NCI-H1092 (cell line): ENCODE data around the gene SEC63.
"Not testable (repeated sequence)": the region's sequence is repeated elsewhere in the genome, so short reads cannot be mapped to it uniquely, and the experiment has no call there.

Experiments used
- DNase-seq: peaks from one replicate; lab custom pipeline; 2025; lab: John Stamatoyannopoulos, UW

SEC63 gene

DNA sequence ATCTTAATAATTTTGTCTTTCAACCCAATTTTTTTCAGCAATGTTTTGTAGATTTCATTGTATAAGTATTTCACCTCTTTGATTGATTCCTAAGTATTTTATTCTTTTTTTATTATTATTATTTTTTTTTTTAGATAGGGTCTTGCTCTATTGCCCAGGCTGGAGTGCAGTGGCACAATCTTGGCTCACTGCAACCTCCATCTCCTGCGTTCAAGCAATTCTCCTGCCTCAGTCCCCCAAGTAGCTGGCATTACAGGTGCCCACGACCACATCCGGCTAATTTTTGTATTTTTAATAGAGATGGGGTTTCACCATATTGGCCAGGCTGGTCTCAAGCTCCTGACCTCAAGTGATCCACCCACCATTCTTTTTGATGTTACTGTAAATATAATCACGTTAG lies 97.0 kb downstream of the SEC63 start:
- DNase-seq, result not testable (repeated sequence)

DNA sequence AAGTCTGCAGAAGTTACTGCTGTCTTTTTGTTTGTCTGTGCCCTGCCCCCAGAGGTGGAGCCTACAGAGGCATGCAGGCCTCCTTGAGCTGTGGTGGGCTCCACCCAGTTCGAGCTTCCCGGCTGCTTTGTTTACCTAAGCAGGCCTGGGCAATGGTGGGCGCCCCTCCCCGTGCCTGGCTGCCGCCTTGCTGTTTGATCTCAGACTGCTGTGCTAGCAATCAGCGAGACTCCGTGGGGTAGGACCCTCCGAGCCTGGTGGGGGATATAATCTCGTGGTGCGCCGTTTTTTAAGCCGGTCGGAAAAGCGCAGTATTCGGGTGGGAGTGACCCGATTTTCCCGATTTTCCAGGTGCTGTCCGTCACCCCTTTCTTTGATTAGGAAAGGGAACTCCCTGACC lies 97.9 kb downstream of the SEC63 start:
- not testable (repeated sequence) for DNase-seq

- DNase-seq, result no peak
Measured at GRCh38 chr6:107853230-107853629, 104.8 kb downstream of the SEC63 start.

GRCh38 chr6:107849325-107849724 lies 108.7 kb downstream of the SEC63 start:
- DNase-seq, result no peak

- peak; percentile 51 for DNase-seq
Measured at GRCh38 chr6:107847844-107848802, 109.9 kb downstream of the SEC63 start.

DNA sequence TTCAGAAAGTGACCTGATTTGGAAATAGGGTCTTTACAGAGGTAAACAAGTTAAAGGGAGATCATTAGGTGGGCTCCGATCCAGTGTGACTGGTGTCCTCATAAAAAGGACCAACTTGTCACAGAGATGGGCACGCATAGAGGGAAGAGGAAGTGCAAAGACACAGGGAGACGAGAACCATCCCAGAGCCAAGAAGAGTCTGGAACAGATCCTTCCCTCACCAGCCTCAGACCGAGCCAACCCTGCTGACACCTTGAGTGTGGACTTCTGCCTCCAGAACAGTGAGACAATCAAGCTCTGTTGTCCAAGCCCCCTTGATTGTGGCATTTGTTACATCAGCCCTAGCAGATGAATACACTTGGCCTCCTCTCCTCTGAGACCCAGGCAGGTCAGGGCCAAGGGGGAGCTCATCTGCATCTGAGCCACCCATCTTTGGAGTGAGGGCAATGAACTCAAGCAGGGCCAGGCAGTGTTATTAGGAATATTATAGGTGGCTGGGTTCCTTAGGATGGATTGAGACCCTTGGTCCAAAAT lies 111.7 kb downstream of the SEC63 start:
- no peak for DNase-seq

- DNase-seq, result no peak
Measured at GRCh38 chr6:107845777-107846176, 112.2 kb downstream of the SEC63 start.

GRCh38 chr6:107843400-107843799 lies 114.6 kb downstream of the SEC63 start:
- DNase-seq, result no peak

DNA sequence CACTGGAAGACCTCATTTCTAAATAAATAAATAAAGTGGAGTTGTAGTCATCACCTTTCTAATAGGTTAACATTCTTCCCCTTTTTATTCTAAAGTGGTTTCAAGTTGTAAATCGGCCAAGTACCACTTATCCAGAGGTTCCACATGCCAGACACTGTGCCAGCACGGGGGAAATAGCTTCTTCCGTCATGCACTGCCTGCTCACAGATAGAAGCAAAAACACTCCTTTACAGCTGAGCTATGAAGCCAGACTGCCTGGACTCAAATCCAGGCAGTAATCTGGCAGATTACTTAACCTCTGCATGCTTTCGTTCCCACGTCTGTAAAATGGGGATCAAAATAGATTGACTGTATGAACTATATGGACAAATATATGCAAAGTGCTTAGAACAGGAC lies 116.7 kb downstream of the SEC63 start:
- DNase-seq, result no peak

- no peak for DNase-seq
Measured at GRCh38 chr6:107840636-107841274, 117.3 kb downstream of the SEC63 start.

- no peak for DNase-seq
Measured at GRCh38 chr6:107833136-107833535, 124.9 kb downstream of the SEC63 start.

DNA sequence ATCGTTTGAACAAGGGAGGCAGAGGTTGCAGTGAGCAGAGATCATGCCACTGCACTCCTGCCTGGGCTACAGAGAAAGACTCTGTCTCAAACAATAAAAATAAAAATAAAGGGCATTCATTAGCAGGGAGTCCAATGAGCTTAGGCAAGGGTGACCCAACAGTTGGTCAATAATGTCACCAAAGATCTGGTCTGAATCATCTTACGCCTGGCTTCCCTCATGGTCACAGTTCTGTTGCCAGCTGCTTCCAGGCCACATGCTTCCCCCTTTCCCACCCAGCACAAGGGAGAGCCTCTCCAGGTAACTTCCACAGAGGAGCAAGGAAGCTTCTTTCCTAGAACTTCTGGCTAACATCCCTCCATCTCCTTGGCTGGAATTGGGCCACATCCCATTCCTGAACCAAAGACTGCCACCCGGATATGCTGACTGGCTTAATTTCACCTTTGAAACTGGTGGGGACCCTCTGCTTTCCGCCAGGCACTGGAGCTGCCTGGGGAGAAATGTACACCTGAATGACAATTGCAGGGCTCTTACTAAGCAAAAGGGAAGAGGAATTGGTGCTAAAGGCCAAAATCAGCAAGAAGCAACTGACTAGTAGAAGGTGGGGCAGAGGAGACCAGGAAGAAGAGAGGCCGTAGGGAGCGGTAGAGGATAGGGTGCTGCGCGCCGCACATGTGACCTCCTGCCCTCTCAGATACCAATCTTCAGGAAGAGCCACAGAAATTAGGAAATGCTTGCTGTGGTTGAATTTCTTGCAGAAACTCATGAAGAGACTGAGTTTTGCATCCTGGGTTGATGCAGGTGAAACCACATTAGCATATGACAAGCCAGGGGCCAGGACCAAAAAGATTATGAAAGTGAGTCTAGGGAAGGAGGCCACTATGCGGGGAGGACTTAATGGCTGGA lies 125.6 kb downstream of the SEC63 start:
- no peak for DNase-seq

DNA sequence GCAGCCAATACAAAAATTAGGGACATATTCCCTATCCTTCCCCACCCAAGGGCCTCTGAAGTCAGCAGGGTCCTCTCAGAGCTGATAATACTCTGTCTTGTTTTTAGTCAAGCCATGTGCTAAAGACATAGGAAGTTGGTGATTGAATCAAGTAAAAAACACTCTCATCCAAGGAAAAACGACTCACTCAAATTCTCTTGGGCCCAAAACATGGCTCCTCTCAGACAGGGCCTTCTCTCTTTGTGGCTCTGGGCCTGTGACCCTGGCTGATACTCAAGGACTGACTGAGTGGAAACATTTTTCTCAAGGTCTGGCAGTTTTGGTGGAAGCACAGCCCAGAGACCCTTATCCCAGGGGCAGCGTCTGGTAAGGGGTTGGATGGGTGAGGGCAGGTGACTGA lies 127.9 kb downstream of the SEC63 start:
- no peak for DNase-seq

DNA sequence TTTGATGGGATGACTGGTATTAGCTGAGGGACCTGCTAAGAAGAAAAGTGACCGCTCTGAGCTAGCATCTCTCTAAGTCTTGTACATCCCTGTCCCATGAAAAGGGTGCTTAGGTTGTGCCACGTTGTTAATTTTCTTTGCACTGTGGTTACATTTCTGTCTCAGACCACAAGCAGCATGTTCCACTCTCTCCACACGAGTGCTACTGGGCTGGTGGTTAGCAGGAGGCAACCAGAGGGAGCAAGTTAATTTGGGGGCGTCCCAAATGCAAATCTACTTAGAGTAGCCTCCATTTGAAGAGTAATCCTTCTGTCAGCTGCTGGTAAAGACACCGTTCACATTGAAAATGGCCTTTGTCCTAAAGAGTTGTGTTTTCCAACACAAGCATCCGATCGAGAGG lies 130.5 kb downstream of the SEC63 start:
- no peak for DNase-seq

DNA sequence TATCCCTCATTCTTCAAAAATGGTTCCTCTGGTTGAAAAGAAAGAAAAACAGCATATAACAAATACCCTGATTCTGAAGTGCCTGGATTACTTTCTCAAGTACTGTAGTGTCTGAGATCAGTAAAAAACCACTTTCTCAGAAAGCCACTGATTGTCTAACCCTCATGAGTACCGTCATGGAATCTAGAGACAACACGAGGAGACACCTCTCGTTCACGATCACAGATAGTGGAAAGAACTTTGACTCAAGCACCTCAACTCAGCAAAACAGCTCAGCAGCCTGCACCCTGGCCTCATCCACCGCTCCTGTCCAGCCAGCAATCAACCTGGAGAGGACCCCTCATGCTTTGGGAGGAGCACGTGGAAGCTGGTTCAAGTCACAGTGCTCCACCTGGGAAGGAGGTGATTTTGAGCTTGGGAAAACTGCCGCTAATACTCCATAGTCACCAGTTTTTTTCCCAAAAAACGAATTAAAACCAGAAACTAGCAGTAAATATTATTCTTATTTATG lies 134.9 kb downstream of the SEC63 start:
- DNase-seq, result no peak

- DNase-seq, result no peak
Measured at GRCh38 chr6:107822176-107823046, 135.6 kb downstream of the SEC63 start.

DNA sequence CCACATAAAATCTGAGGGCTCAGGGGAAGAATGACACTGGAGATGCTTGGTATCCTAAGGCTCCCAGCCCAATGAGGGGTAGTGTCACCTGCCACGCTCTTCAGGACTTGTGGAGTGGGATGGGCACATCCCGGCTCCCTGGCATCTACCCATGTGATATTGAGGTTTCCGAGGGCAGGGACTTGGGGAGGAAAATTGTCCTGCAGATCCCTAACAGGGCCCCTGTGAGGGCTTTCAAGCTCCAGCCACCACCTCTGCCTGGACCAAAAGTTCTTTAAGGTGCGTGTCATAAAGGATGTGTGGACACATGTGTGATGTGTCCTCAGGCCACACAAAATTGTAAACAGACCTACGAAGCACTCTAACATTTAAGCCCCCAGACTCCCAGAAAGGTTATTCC lies 136.4 kb downstream of the SEC63 start:
- no peak for DNase-seq

- peak; percentile 21 for DNase-seq
Measured at GRCh38 chr6:107820338-107821261, 137.4 kb downstream of the SEC63 start.

DNA sequence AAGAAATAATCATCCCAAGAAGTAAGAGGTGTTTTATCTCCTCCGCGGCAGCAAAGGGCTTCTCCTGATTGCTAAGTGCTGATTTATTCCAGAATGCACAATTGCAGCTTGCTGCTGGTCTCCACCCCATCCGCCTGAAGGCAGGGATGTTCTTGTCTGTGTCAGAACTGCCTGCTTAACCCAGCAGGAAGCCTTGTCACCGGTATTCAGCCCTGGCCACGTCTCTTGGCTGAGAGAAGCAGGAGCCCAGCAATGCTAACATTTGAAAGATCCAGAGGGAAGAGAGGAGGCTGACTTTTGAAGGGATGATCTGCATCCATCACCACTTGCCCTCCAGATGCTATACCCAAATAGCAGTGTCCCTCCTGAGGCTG lies 138.1 kb downstream of the SEC63 start:
- DNase-seq, result no peak

DNA sequence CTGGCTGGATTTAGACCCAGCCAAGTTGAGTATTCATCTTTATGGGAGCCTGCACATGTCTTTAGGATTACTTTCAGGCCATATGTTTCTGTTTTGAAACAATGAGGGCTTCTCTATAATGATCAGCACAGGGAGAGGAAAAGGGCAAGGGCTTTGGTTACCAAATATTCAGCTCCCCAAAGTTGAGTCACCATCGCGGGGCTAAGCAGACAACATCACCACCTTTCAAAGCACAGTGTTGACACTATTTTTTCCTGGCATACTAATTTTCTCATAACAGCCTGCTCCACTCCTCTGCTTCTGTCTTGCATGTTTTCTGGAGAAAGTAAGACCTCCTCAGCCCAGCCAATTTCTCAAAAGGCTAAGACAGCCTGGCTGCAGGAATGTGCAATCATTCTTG lies 138.8 kb downstream of the SEC63 start:
- DNase-seq, result no peak
